COLO829 (cell line): ENCODE results near the gene SH3BP5L.
"Not testable (repeated sequence)": the region's sequence is repeated elsewhere in the genome, so short reads cannot be mapped to it uniquely, and the experiment has no call there.

Experiments used
- DNase-seq: peaks from one replicate; pipeline ENCODE4 v3.0.0; 2012; ENCODE audit warnings: low spot score

The SH3BP5L gene

GRCh38 chr1:248850536-248851251 lies 25.0 kb upstream of the SH3BP5L start:
- no peak for DNase-seq

- no peak for DNase-seq
These were observed 24.4 kb upstream of the SH3BP5L start for GRCh38 chr1:248850124-248850523.

GRCh38 chr1:248849637-248850036 lies 23.9 kb upstream of the SH3BP5L start:
- DNase-seq: no peak

GRCh38 chr1:248849152-248849551 lies 23.4 kb upstream of the SH3BP5L start:
- no peak for DNase-seq

- DNase-seq: no peak
These were observed 22.9 kb upstream of the SH3BP5L start for GRCh38 chr1:248848602-248849001.

- DNase-seq: no peak
These were observed 22.3 kb upstream of the SH3BP5L start for GRCh38 chr1:248847956-248848561.

GRCh38 chr1:248847181-248847955 lies 21.7 kb upstream of the SH3BP5L start:
- no peak for DNase-seq

- DNase-seq: no peak
These were observed 18.8 kb upstream of the SH3BP5L start for GRCh38 chr1:248844526-248844925.

- DNase-seq: no peak
These were observed 18.0 kb upstream of the SH3BP5L start for GRCh38 chr1:248843687-248844086.

- no peak for DNase-seq
These were observed 17.1 kb upstream of the SH3BP5L start for GRCh38 chr1:248842781-248843331.

- no peak for DNase-seq
These were observed 16.1 kb upstream of the SH3BP5L start for GRCh38 chr1:248841702-248842395.

GRCh38 chr1:248840946-248841345 lies 15.2 kb upstream of the SH3BP5L start:
- no peak for DNase-seq

GRCh38 chr1:248839168-248839555 lies 13.4 kb upstream of the SH3BP5L start:
- DNase-seq: no peak

- DNase-seq: peak; percentile 61
These were observed 12.8 kb upstream of the SH3BP5L start for GRCh38 chr1:248838357-248839167.

GRCh38 chr1:248837781-248838356 lies 12.2 kb upstream of the SH3BP5L start, which contains the start of gene ZNF672:
Gene ZNF672, plus strand, starts transcription at chr1:248838224. Its CDS starts 9,051 bp downstream, at chr1:248847275.
- DNase-seq: peak; percentile 98

- no peak for DNase-seq
These were observed 11.5 kb upstream of the SH3BP5L start for GRCh38 chr1:248837045-248837780.

GRCh38 chr1:248834343-248834940 lies 8.7 kb upstream of the SH3BP5L start:
- DNase-seq: no peak

GRCh38 chr1:248831842-248832241 lies 6.1 kb upstream of the SH3BP5L start:
- DNase-seq: no peak

- DNase-seq: not testable (repeated sequence)
These were observed 5.0 kb upstream of the SH3BP5L start for GRCh38 chr1:248830718-248831017.

- DNase-seq: peak; percentile 93
These were observed 3.1 kb upstream of the SH3BP5L start for GRCh38 chr1:248828845-248829244.
